HG03520 (cell line): Measurements from ENCODE around the gene CSMD2.

Experiments
- ATAC-seq: cut with Tn5 transposase; IDR thresholded peaks from one replicate; pipeline ENCODE4 v1.9.1; 2021; ENCODE audit warnings: mild to moderate bottlenecking, moderate library complexity; ENCODE audit not compliant: unreplicated experiment

The CSMD2 gene

DNA sequence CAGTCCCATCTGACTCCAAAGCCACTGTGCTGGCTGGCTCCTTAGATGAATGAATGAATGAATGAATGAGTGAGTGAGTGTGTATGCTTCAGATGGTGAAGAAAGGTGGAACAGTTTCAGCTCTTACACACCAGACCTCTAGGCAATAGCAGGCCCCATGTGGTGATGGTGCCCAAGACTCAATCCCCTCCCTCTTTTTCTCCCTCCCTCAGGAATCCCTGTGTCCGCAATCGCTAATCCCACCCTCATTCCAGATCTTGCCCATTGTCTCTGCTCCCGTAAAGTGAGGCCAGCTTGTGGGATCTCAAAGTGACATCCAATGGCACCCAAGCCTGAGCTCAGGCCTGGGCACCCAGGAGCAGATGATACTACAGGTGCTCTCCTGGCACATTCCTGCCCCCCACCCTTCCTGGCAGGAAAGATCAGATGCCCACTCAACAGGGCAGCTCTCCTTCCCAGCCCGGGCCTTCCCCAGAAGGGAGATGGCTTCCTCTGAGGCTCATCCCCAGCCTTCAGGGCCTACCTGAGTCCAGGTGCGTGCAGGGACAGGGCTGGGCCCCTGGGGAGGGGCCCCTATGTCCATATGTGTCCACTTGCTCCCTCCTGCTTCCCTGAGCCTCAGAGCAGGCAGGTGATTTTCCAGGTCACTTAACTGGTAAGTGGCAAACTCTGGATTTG lies 194.7 kb downstream of the CSMD2 start:
- no peak for ATAC-seq

DNA sequence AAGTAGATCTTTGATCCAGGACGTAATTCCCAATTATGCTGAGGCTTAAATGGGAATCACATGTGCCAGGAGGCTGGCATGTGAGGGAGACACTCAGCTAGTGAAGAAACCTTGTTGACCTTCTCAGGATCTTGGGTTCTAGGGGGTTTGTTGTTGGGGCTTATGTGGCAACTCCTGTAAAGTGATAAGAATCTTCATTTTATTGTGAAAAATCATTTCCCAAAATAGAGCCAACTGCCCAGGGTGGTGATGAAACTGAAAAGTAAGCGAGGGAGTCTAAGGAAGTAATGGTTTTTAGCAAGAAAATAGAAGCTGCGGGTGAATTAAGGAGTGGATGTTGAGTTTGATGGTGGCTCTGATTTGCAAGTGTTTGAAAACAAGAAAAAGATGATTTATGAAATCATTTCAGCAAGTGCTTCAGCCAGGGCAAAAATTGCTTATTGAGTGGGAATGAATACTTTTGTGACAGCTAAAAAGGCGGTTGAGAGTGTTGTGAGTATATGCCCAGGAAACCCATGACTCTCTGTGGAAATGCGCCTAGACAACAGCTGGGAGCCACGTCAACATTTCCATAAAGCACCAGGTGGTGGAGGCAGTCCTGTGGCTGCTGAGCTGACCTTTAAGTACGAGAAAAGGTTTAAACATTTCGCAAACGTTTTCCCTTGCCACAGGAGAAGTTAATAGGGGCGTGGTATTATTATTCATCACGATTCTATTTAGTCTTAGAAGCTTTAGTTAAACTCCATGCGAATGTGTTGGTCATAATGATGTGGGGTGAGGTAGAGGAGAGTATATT lies 198.5 kb downstream of the CSMD2 start:
- ATAC-seq = no peak

DNA sequence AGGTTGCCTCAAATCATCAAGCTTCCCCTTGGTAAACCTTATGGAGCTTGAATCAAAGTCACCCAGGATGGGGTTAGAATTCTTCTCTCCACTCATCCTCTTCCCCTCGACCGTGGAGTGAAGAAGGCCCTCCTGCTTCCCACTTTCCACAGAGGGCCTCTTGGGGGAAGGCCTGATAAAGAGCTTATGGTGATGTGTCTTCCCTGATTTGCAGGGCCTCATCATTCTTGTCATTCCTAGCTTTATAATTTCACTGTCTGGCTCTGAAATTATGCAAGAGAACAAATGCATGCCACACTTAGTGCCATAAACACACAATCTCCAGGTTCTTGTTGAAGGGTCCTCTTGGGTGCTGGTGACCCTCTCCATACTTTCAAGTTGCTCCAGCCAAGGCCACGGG lies 199.9 kb downstream of the CSMD2 start:
- ATAC-seq = no peak

DNA sequence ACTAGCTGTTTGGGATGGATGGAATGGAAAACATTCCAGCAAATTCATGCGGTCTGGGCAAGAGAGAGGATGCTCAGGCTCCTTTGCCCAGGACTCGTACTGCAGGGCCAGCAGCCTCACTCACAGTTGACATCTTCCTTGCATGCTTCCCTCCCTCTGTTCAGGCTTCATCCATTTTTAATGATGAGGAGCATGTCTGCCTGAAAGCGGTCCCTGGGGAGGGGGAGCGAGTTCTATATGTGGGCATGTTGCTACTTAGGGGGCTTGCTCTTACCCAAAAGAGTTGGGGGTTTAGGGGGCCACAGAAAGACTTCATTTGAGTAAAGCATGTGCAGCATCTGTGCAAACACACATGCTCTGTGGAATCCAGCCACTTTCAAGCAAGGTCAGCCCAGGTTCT lies 203.0 kb downstream of the CSMD2 start:
- no peak for ATAC-seq

DNA sequence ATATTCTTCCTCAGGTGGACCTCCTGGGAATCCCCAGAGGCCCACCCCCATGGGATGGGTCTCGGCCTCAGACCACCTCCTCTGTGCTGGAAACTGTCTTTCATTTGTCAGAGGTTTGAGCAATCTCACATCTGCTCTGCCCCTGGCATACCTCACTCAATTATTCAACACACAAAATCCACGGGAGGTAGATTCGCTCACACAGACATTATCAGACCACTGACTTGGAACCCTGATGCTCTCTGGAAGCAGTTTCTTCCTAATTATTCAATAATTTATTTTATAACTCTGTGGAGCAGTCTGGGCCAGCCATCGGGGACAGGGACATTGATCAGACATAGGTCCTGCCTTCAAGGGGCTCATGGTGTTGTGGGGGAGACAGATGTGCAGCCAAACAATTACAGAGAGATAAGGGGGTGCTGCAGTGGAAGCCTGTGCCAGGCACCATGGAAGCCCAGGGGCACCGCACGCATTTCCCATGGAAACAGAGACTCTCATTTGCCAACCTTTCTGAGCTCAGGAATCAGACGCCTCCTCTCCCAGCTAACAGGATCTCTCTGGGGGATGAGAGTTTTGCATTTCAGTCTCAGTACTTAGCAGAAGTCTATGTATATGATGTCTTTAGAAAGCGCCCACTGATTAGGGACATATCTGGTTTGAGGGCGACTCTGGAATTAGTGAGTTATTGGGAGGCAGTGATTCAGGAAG lies 204.7 kb downstream of the CSMD2 start:
- no peak for ATAC-seq

DNA sequence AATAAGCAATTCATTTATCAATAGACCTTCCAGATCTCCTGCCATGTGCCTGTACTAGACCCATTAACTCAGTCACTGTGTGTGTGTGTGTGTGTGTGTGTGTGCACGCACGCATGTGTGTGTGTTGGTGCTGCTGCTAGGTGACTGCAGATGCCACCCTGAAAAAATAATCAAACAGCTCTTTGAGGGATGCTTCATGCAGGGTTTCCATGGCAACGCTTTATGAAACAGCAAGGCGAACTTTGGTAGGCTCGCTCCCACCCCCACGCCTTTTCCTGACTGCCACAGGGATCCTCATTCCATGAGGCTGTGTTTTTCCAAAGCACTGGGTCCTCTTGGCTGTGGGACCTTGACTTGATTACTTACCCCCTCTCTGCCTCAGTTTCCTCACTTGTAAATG lies 207.2 kb downstream of the CSMD2 start:
- no peak for ATAC-seq

DNA sequence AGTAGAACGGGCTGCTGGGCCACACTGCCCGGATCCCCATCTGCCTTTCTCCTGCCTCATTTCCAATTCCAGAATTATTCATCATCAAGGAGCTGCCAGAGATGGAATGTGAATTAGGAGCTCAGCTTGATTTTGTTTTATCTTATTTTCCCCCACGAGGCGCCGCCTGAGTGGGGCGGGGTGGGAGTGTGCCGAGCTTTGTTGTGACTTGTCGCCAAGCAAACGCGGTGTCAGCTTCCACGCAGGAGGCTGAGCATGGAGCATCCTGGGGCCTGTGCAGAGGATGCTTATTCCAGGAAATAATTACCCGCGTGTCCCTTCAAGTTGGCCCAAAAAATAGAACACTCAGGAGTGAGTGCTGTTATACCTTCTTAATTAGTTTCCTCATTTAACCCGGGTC lies 209.9 kb downstream of the CSMD2 start:
- ATAC-seq = no peak

DNA sequence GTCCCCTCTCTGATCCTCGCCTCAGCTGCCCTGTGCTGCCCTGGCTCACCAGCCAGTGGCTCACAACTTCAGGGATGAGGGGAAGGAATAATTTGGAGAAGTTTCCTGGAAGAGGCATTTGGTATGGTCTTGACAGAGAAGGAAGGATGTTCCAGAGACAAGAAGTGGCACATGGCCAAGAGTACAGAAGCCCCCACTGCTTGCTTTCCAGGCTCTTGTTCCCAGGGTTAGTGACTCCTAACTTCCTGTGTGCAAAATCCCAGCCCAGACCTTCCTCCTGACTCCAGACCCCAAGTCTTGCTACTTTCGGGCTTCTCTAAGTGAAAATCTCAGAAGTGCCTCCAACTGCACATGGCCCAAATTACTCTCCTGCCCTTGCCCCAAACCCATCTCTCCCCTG lies 215.5 kb downstream of the CSMD2 start:
- no peak for ATAC-seq

DNA sequence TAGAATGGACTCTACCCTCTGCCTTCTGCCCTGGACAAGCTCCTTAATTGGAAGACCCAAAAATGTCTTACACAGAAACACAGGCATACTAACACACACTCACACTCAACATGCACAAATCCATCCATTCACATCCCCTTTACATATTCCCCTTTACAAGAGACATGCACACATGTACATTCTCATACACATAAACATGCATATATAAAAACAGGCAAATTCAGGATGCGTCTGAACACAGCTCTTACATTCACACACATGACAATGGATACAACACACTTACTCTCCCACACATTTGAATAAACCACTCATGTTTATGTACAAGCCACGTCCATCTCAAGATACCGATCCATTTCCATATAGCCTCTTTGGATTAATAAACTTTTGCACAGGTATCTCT lies 216.7 kb downstream of the CSMD2 start:
- no peak for ATAC-seq

DNA sequence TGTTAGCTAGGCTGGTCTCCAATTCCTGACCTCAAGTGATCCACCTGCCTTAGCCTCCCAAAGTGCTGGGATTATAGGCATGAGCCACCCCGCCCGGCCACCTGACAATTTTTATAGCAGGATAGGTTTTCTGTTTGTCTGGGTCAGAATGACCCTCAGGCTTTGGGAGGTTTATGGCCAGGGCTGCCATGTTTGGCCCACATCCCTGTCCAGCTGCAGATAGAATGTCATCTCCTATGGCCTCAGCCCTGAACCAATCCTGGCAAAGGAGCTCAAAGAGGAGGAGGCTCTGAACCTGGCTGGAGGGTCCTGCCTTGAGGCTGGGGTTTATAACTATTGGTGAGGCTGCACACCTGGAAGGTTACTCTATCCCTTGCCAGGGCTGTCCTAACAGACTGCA lies 218.2 kb downstream of the CSMD2 start:
- no peak for ATAC-seq

DNA sequence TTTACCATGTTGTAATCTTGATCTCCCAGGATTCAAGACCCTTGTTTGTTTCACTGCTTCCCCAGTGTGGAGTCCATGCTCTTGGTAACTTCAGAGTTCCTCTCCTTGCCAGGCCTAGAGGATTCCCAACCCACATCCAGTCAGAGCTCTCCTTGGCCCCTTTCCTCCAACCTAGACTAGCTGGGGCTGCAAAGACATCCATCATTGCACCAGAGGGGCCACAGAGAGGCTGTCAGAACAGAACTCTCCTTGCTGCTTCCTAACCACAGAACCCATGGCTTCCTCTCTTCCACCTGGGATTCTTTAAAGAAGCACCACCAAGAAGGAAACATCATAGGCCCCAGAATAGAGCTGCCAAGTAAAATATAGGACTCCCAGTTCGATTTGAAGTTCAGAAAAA lies 220.2 kb downstream of the CSMD2 start:
- no peak for ATAC-seq

DNA sequence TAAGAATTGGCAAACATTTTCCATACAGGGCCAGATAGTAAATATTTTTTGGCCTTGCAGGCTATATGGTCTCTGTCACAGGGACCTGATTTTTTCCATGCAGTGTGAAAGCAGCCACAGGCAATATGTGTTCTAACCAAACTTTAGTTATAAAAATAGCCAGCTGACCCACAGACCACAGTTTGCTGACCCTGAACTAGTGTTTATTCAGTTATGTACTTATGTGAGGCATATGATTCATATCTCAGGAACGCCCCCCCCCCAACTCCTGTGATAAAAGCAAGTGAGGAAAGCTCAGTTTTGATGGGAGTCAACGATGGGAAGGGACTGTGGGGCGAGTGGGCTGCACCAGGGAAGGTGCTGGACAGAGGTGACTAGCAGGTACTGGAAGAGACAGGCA lies 221.1 kb downstream of the CSMD2 start:
- no peak for ATAC-seq

DNA sequence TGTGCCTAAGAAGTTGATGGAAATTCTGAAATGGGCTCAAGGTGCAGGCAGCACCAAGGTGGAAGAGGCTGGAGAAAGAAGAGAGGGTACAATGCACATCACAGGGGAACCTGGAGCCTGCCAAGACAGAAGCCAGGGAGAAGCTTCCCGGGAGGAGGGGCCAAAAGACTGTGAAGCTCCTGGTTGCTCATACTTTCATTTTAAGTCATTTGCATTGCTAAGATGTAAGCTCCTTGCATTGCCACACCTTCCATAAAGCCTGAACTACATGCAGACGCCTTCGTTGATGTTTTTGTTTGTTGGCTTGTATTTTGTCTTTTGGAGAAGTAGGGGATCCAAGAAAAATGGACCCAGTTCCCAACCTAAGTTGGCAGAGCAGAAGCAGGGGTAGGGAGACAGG lies 232.2 kb downstream of the CSMD2 start:
- no peak for ATAC-seq

DNA sequence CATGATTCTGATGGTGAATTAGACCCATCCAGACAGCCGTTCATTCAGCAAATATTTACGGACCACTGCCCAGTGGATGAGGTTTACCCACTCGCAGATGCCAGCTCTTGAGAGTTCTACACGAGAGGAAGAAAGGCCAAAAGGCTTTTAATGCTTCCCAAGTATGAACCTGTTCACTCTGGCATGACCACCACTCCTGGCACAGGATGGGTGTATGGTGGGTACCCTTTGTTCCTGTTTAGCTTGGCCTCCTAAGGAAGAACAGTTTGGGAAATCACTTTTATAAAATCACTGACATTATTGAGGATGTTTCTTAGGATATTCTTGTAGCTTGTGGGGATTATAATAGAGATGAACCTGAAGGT lies 233.9 kb downstream of the CSMD2 start:
- no peak for ATAC-seq

DNA sequence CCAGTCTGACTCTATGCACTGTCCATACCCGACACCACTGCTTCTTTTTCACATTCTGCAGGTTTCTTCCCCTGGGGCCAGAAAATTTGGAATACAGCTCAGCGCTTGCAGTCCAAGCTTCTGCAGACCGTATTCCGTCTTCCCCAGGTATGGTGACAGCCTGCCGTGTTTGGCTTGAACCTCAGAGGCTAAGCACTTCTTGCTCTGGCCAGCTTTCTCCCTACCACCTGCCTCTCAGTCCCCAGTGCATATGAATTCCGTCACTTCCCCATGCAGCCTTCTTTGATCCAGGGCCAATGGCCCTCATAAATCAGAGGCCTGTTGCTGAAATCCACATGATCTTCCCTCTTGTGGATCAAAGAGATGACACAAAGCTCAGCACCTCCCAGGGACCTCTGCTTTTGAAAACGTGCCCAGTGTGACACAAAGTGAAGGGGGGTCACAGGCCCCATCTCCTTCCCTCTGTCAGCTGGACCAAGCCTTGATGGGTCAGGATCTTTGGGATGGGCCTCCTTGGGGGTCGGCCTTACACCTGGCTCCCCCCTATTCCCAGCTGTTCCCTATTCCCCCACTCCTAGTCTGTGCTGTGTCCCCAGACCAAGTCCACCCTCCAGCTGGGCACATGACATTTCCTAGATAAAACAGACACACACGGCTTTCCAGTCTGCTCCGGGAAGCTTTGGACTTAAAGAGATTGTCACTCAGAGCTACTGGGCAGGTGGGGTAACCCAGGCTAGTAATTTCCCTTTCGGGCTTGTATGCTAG lies 234.5 kb downstream of the CSMD2 start:
- no peak for ATAC-seq

DNA sequence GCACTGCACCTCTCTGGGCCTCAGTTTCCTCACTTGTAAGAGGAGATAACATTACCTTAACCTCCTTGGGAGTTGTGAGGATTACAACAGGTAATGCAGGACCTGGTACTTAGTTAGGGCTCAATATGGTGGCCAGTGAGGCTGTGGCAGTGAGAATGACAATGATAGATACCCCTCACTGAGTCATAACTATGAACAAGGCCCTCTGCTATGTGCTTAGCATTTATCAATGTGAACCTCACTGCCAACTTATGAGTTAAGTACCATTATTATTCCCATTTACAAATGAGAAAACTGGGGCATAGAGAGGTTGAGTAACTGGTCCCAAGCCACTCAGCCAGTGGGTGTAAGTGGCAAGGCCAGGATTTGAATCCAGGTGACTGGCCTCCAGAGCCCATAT lies 236.8 kb downstream of the CSMD2 start:
- no peak for ATAC-seq

DNA sequence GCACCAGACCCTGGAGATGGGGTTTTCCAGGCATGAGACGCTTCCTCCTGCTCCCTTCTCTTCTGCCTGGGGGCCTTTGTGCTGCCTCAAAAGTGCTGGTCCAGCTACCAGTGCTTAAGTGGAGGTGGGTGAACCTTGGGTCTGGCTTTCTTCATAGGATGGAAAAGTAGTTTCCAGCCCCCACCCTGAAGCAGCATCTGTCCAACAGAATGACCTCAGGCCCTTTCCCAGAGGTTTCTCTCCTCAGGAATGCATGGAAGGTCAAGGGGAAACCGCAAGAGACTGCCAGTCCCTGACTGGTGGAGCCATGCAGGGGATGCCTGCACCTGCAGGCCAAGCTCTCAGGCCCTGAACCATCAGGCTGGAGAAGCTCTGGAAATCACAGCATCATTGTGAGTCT lies 237.3 kb downstream of the CSMD2 start:
- ATAC-seq = no peak

DNA sequence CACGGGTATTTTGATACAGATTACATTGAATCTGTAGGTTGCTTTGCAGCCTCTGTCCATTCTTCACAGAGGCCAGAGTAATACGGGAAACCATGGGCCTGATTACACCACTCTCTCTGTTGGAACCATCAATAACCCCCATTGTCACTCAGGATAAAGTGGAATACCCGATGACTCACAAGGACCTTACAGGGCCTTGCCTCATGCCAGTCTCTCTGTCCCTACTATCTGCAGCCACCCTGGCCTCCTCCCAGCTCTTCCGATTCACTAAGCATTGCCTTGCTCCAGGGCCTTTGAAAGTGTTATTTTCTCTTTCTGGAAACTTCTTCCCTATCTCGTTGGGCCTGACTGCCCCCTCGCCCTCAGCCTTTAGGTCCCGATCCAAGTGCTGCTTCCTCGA lies 239.4 kb downstream of the CSMD2 start:
- ATAC-seq = no peak

DNA sequence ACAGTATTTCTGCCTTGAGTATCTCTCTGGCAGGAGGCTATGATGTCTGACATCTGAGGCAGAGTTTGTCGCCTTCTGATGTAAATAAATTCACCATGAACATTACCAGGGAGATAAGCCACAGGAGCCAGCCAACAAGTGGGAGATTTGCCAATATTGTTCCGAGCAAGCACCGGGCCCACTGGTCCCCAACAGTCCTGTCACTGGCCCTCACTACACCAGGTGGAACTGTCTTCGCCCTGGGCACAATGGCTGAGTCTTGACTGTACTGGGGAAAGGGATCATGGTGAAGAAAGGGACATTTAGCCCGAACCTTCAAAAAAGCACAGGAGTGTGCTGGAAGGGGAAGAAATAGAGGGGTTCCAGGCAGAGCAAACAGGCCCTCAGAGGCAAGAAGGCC lies 243.7 kb downstream of the CSMD2 start:
- ATAC-seq = no peak

DNA sequence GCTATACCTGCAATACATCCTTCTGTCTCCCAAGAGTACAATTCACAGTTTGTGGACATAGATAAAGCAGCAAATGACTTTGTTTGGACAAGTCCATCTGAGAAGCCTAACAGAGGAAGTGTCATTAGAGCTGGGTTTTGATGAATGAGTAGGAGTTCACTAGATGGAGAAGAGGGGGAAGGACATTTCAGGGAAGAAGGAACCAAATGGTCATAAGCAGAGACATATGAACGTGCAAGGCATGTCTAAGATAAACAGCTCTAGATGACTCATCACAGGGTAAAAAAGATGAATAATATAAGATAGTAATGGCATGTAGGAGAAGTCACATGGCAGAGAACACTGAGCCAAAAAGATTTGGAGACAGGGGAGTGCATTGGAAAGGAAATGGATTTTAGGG lies 246.7 kb downstream of the CSMD2 start:
- no peak for ATAC-seq

DNA sequence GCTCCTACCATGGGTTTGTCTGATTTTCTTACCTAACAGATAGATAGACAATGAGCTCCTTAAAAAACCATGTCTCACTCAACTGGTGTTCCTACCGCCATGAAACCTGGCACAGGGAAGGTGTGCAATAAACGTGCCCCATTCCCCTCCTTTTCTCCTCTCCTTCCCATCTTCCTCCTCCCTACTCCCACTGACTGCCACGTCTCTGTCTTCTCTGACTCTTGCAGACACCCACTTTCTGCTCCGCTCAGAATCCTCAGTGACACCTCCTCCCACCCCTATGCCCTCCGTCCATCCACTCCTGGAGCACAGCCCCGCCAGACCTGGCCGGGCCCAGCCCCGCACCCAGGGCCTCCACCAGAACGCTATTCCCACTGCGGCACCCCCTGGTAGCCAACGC lies 248.2 kb downstream of the CSMD2 start:
- ATAC-seq = no peak
